ENCODE measurements around the gene GLRX.

DNA sequence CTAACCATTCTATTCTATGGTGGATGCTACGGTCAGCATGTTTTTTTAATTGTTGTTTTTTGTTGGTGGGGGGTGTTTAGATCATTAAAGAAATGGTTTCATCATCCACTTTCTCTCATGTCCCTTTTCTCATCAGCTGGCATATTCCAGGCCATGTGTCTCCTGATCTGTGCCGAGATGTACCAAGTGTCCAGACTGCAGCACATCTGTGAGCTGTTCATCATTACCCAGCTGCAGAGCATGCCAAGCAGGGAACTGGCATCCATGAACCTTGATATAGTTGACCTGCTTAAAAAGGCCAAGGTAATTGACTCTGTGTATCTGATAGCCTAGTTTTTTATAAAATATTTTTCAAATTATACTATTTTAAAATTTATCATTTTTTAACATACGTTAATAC, 38.9 kb downstream of the GLRX start:
- TF ChIP-seq SPI1 (IDR thresholded peaks at IDR 0.05; ENCODE audit: borderline replicate concordance, low read depth) = no peak
- TF ChIP-seq, protein P1, sequence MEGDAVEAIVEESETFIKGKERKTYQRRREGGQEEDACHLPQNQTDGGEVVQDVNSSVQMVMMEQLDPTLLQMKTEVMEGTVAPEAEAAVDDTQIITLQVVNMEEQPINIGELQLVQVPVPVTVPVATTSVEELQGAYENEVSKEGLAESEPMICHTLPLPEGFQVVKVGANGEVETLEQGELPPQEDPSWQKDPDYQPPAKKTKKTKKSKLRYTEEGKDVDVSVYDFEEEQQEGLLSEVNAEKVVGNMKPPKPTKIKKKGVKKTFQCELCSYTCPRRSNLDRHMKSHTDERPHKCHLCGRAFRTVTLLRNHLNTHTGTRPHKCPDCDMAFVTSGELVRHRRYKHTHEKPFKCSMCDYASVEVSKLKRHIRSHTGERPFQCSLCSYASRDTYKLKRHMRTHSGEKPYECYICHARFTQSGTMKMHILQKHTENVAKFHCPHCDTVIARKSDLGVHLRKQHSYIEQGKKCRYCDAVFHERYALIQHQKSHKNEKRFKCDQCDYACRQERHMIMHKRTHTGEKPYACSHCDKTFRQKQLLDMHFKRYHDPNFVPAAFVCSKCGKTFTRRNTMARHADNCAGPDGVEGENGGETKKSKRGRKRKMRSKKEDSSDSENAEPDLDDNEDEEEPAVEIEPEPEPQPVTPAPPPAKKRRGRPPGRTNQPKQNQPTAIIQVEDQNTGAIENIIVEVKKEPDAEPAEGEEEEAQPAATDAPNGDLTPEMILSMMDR (IDR thresholded peaks at IDR 0.05; ENCODE audit: insufficient read depth, low read length) = no peak
